HG03378 (cell line): ENCODE data around the gene DENND2D.

ENCODE experiments used
- ATAC-seq: cut with Tn5 transposase; IDR thresholded peaks from one replicate; pipeline ENCODE4 v1.9.1; 2021; ENCODE audit warnings: mild to moderate bottlenecking, moderate library complexity; ENCODE audit not compliant: unreplicated experiment

DENND2D gene

DNA sequence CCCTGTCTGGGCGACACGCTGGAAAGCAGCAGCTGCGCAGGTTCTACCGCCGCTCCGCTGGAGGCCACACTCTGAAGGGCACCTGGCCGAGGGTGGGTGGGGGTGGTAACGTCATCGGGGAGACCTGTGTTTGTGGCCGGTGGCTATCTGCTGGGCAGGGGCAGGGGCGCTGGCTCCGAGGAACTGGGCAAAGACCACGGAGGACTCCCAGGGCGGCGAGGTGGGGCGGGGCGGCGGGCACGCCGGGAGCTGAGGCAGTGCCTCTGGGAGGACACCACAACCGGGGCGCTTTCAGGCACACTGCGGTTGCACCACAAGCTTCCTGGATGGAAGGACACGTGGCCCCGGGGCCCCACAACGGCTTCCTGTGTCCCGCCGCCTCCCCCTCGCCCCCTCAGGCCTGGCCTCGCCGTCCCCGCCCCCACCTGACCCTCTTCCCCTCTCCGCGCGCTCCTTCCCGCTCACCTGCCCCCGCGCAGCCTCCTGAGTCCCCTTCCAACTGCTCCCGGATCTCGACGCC lies 3.3 kb upstream of the DENND2D start:
- peak; percentile 38 for ATAC-seq

DNA sequence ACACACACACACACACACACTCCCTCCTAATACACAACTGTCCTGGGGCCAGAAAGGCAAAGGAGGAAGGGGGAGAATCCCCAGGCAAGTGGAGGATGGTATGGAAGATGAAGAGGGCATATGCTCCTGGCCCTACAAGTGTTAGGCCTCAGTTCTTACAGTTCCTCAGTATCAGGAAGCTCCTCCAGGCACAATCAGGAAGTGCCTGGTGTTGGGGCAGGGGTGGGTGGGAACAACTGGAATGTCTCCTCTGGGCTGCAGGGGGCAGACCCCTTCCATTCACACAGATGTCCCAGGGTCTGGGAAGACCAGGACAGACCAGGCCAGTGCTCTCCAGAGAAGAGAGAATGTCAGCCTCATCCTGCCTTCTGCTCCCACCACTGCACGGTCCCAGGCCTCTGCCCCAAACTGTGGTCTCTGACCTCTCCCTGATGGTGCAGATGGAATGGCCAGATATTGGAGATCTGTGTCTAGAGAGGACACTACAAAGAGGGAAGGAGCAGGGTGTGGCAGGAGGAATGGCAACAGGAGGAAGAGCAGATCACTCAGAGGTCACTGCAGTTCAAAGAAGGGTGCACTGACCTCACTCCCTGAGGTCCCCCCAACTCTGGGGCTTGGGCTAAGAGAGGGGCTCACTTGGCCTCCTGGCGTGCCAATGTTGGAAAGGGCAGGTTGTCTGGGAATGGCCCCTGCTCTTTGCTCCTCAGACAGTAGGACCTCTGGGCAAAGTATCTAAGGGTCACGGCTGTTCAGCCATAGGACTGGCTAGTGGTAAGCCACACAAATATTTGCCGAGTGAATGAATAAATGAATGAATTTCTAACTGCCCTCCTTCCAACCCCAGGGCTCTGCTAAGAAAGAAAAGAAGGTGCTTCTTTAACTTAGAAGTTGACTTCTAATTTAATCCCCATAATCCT lies 2.5 kb upstream of the DENND2D start:
- ATAC-seq = no peak

DNA sequence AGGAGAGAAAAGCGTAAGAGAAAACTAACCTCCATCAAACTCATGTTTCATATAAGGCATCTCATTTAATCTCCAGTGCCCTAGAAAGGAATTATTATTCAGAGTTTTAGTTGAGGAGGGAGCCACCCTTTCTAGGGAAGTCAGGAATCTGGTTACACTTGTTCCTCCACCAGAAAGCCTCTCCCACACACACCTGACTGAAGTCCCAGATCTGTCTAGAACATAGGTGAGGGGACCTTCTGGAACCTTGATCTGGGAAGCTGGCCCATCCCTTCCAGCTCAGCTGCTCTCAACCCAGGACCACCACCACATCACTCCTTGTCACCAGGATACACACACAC lies 1.9 kb upstream of the DENND2D start:
- ATAC-seq = no peak

DNA sequence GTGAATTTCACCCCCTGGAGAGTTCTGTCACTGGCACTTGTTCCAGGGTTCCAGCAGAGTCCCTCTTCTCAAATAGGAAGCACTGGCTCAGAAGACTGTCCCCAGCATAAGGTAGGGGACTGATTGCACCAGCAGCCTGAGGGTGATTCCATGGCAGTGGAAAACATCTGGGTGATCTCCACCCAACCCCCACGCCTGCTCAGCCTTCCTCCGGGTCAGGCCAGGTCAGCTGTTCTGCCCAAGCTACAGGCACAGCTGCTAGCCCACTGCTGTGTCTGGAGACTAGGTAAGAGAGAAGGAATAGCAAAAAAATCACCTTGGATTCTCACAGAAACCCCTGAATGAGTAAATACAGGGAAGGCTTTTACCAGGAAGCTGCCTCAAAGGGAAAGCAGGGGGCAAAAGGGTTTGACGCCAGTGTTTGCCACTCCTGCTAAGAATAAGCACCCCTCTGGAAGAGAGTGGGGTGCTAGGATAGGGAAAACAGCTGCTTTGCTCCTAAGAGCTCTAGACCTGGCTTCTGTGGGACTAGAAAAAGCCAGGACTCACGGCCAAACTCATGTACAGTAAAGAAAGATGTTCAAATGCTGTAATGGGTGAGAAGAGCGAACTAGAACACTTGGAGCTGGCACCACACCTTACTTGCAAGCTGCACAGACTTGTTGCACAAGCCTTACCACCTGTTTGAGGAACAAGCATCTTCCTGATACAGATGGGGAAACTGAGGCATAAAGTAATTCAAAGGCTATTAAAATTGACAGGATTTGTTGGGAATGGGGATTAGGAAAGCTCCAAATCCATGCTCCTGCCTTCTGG lies 1.0 kb upstream of the DENND2D start:
- ATAC-seq = no peak

DNA sequence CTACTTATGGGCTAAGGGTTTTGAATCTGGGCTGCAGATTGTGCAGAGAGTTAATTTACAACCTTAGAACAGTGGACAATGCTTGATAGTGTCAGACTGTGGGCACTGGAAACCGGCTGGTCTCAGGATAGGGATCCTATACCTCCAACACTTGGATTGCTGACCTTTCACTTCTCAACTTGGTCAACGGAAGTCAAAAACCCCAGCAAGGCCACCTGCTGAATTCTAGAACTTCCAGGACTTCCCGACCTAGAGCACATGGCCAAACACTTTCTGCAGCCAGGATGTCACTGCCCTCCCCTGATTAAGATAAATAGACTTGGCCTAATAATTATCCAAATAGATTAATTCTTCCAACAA lies 336 bp upstream of the DENND2D start:
- no peak for ATAC-seq

DNA sequence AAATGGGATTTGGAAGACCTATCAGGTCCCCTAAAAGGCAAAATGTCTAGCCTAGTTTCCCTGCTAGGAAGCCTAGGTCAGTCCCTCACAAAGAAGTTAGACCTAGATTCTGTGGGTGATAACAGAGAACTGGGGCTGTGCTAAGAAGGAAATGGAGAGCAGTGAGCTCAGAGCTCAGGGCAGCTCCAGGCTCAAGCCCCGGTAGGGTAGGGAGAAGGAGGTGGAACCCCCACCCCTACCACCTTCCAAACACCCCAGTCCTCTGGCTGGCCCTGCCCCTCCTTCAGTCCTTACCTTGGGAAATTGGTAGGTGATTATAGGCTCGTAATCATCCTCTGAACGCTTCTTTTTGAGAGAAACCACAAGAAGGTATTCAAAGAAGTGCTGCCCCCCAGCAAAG lies 1.1 kb downstream of the DENND2D start:
- no peak for ATAC-seq

DNA sequence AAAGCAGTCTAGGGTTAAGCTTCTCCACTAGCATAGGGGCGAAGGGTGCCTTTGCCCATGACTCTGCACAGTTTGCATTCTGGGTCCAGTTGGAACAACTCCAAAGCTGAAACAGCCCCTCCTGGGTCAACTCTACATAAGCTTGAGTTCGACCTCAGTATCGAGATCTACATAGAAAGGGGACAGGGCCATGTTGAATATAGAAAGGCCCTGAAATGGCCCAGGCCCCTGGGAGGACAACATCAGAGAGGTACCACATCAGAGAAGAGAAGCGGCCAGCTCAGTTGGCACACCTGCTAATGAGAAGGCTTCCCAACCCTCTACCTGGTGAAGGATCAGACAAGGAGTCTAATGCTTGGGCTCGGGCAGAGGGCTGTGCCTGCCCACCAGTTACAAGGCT lies 1.6 kb downstream of the DENND2D start:
- no peak for ATAC-seq

DNA sequence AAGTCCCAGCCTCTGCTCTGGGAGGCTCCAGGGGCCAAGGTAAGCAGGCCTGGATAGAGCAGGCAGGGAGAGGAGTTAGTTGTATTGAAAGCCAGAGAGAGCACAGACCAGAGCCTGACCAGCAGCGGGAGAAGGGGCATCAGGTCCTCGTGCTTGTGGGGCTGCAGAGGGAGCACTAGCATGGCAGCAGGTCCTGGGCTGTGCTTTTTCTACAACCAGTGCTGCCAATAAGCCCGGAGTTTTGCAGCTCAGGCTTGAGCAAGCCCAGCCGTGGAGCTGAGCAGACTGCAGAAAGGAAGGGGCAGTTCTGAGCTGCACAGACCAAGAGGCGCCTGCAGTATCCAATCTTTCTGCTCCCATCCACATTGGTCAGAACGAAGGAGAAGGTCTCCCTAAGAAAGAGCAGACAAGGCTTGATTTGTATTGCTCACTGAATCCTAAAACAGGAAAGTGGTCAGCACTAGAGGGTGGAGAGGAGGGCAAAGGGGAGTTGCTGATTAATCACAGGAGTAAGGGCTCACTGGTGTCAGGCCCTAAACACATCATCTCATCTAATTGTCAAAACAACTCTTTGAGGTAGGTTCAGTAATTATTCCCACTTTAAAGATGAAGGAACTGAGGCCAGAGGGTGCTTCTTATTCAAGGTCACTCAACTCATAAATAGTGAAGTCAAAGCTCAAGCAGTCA lies 2.7 kb downstream of the DENND2D start:
- no peak for ATAC-seq

DNA sequence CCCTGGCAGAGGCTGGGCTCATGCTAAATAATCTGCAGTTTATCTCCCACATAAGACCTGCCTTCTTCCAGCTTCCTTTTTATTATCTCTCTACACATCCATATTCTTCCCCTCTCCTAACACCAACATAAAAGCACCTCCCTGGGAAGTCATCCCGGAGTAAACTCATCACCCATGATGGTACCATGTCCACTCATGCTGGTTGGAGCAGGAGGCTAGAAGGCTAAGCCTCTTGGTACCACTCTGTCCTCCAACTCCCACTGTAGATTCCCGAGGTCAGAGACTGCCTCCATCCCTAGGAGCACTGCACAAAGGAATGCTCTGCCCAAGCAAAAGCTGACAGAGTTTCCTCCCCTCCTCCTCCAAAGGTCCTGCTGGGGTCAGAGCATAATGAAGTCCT lies 4.2 kb downstream of the DENND2D start:
- no peak for ATAC-seq

DNA sequence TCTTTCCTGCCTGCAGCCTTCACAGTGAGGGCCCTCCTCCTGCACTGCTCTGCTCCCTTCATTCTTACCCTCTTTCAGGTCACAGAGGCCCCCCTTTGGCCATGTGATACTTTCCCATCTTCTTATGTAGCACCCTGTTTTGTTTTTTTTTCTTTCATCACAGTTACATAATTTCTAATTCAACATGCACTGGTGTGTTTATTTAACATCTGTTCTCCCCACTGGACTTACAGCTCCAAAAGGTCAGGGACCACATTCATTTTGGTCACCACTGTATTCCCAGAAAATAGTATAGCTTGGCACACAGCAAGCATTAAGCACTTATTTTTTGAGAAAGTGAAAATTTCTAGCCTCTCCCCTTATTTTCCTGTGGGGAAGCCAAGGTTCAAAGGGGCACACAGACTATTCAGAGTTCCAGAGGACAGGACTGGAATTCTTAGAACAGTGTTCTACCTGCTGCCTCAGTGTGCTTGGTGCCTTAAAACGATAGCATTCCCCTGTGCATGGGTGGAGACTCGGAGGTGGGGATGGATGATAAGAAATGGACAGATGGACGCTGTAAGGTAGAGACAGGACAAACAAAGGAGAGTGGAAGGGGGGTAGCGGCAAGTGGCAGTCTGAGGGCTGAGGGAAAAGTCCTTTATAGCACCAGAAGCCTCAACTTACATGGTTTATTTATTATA lies 5.3 kb downstream of the DENND2D start:
- no peak for ATAC-seq

DNA sequence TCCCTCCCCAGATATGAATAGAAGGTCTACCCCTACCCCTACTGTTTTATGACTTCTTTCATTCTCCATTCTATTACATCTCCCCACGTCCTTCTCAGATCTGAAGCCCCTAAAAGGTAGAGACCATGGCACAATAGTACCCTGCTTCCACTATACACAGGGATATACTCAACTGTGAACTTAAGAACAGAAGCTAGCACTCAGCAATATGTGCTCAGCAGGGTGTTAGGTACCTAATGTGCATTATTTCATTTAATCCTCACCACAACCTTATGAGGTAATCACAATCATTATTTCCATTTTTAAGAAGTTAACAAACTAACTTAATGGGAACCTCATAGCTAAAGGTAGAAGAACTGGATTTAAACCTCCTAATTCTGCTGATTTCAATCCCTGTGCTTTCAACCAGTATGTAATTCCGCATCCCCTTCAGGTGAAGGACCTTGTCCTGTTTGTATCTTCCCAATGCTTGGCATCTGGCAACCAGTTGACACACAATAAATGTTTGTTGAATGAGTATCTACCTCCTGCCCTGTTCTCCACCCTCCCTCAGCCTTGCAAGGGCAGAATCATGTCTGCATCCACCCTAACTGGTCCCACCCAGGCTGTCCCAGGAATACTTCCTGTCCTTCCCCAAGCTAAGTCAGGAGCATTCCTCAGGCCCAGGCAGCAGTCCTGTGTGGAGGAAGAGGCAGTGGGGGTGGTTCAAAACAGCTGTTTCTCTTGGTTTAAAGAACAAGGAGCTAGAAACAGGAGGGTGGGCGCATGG lies 6.5 kb downstream of the DENND2D start:
- ATAC-seq = no peak

DNA sequence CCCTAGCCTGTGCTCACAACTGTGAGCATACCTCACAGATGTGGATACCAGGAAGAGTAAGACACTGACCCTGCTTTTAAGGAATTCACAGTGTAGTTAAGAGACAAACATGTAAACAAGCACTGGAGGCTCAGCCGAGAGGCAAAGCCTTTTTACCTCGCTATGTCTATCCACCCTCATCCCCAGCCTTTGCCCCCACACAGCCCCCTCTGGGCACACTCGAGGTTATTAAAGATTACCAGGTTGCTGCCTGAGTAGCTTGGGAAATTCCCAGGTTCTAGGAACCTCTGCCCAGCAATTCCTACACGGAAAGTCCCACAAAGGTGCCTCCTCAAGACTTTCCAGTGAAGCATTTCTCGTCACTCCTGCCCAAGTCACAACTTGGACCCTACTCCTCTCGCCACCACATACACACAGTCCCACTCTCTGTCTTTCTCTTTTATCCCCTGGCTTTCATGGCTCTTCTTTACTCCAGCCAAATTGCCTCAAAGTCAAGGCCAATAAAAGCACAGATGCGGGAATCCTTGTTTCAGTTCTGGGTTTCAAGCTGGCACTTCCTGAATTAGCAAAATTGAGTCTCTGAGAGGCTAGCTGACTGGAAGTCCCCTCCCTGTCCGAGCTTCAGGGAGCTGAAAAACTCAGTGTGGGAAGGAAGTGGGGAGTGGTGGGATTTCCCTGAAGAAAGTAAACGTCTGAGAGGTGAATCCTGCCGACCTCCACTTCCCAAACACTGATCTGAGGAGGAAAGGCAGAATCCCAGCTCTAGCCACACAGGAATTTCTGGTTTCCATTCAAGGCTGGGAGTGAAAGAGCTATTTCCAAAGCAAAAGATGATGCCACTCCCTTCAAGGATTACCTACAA lies 7.6 kb downstream of the DENND2D start:
- no peak for ATAC-seq

DNA sequence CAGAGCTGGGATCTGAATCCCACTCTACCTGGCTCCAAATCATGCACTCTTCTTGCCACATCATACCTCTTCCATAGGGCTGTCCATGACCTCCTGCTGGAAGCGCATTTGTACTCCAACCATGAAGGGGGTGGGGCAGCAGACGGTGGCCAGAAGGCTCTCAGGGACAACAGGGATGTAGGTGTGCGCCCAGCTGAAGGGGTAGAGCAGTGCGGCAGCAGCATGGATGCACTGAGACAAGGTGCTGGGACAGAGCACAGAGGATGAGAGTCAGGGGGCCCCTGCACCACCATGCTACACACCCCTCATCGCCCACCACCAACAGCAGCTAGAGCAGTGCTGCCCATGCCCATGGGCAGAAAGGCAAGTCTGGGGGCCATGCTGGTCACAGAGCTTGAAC lies 8.4 kb downstream of the DENND2D start:
- ATAC-seq = no peak

DNA sequence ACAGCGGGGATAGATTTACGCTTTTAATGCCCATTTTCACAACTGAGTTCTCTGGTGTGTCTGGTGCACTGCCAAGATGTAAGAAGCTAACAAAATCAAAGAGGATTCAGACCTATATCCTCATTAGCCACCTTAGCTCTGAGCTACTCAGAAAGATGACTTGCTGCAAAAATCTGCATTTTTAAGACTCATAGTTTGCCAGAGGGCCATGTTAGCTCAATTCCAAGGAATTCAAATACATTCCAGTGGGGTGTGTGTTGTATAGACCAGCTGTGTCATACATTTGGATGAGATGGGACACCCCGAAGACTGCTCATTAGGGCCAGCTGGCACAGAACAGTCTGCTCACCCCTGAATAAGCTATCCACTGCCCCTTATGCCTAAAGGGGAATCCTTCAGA lies 8.9 kb downstream of the DENND2D start:
- no peak for ATAC-seq

DNA sequence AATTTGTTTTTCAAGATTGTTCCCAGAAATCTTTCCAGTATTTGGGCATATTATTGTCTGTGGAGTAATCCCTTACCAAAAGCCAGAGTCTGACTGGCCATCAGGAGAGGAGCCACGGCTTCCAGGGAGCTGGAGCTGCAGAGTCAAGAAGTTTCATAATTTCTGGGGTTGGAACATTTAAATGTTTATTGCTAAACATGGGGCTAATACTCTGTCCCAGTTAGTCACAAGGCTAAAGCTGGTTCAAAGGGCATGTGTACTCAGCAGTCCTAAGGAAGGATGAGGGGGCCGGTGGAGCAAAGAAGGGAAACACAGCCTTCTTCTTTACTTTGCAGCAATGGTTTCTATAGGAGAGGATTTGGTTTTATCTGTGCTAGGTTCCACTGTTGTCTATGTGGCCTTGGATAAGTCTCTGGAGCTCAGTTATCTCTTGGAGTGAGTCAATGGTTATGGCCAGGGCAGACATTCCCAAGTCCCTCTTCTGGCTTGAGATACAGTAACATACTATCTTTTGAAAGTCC lies 9.5 kb downstream of the DENND2D start:
- no peak for ATAC-seq

DNA sequence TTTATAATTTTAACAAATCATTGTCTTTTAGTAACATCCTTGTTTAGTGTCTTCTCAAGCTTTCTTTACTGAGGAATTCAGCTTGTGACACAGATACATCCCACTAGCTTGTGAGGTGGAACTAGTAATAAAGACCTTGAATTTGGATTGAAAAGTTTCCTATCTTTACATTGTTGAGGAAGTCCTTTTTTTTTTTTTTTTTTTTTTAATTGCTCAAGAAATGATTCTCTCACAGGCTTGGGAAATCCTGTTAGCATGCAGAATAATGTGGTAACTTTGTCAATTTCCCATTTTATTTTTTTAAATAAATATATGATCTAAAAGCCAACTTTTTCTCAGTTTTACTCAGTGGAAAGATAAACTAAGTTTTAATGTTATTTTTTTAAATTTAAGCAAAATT lies 15.8 kb downstream of the DENND2D start:
- ATAC-seq = no peak

DNA sequence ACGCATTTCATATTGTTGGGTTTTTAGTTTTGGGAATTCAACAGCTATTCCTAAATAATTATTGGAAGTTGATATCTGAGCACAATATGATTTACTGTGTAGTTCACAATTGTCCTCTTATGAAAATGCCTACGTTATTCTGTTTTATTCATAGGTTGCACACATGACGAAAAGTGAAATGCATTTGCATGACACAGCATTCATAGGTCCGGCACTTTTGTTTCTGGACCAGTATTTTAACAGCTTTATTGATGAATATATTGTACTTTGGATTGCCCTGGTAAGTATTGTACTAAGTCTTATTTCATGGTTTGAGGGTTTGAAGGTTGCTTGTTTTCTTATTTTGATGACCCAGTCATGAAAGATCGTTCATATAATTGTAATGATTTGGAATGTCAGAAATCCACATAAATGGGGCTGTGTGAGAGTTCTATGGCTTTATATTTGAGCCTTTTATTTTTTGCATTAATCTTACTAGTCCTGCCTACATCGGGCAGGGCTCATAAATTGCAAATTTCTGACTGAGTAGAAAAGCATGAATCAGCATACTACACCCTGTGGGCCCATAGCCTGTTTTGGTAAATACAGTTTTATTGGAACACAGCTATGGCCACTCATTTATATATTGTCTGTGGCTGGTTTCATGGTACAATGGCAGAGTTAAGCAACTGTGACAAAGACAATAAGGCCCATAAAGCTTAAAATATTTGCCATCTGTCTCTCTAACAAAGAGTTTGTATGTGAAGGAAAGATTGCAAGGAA lies 17.0 kb downstream of the DENND2D start:
- no peak for ATAC-seq

DNA sequence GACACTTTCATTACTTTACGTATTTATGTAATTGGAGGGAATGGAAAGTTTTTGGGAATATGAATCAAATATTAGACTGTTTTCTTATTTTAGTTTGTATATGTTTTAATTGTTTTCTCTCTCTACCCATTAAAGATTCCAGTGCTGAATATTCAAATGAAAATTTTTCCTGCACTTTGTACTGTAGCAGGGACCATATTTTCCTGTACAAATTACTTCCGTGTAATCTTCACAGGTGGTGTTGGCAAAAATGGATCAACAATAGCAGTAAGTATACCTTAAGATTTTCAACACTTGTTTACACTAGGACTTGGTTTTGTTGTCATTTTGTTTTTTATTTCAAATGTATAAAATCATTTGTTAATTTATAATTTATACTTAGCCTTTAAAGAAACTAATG lies 18.4 kb downstream of the DENND2D start:
- ATAC-seq = no peak
